Right lobe of liver (tissue), 6 donors: ENCODE data around the gene CCDC88C. TPM values are rescaled to one million over a fixed set of nuclear protein-coding genes. Genes with fewer than 3 reads are reported as not detected.

Source experiments
- ATAC-seq, 4 donors: fragments of 200-7000 bp; cut with Tn5 transposase; one replicate each; pipeline ENCODE4 v1.9.1; 2020; ENCODE audit warnings: mild to moderate bottlenecking in 4 of 4, moderate library complexity in 4 of 4
- DNase-seq, 3 donors: peaks; one replicate each; pipeline ENCODE4 v3.0.0-alpha.2; 2020
- H3K27ac ChIP-seq, 3 donors: fragments of 200-600 bp; one replicate each; pipeline ENCODE4 v1.8.0; 2022
- H3K27me3 ChIP-seq, 2 donors: fragments of 200-600 bp; one replicate each; pipeline ENCODE4 v1.8.0; 2022
- H3K36me3 ChIP-seq, 4 donors: fragments of 200-600 bp; sonication (generic) in 1 of 4; one replicate each; pipeline versions ENCODE4 v1.5.1 to v1.8.0; 2017 to 2022; ENCODE audit warnings: control low read depth in 1 of 4
- H3K4me1 ChIP-seq, 4 donors: fragments of 200-600 bp; sonication (generic) in 1 of 4; one replicate each; pipeline versions ENCODE4 v1.5.1 to v1.8.0; 2017 to 2022; ENCODE audit warnings: control low read depth in 1 of 4
- H3K4me3 ChIP-seq, 3 donors: fragments of 200-600 bp; one replicate each; pipeline ENCODE4 v1.8.0; 2022
- H3K9me3 ChIP-seq, 4 donors: fragments of 200-600 bp; sonication (generic) in 1 of 4; one replicate each; pipeline versions ENCODE4 v1.5.1 to v1.8.0; 2017 to 2022; ENCODE audit warnings: control low read depth in 1 of 4
- CTCF ChIP-seq, 4 donors: fragments of 200-600 bp in 3 of 4; fragments of 450-650 bp in 1 of 4; IDR thresholded peaks; one replicate each; pipeline versions ENCODE4 v1.5.1 to v1.8.0; 2016 to 2022; ENCODE audit warnings: antibody characterized with exemption in 4 of 4, mild to moderate bottlenecking in 2 of 4
- POLR2A ChIP-seq: fragments of 450-650 bp; IDR thresholded peaks from one replicate; pipeline ENCODE4 v1.6.1; 2017; ENCODE audit warnings: antibody characterized with exemption, mild to moderate bottlenecking
- WGBS: methylation state at CpG from one replicate; pipeline ENCODE4 v1.1.6; 2018; ENCODE audit warnings: low coverage, low lambda C conversion rate; ENCODE audit not compliant: insufficient coverage; ENCODE audit errors: missing lambda C conversion rate; 5-methylcytosine and 5-hydroxymethylcytosine counted together
- intact Hi-C, 2 donors: fragments of 100-400 bp; cut with DNase I; formaldehyde crosslinking; loops; one replicate each; pipeline versions ENCODE4 v1.11.2 to v1.14.1; 2022
- total RNA-seq, 6 experiments: library from RNA; depleted of rRNA in 2 of 6; stranded (reverse); fragments of >200 nt in 2 of 6; fragmentation: NEBNext Ultra II Directional in 3 of 6; extraction: Animal tissue kit (Norgen Biotek cat#: 25700) in 3 of 6; gene quantifications; one replicate each; pipeline versions ENCODE4 v1.1.0 to v1.2.4, GENCODE V29; 2016 to 2023
- donor health status: DM: no; HTN: yes; CAD: no.
- donor health status: DM: no; HTN: no; CAD: no.
- donor health status: DM: no; HTN: no; CAD: no.
- donor health status: DM: no; HTN: yes; CAD: no.
- donor health status: DM: no; HTN: yes; CAD: no.

CCDC88C gene
- total RNA-seq, 6 experiments from 2014 or later: 1.2 to 5.7 (median 3.1) TPM

- WGBS: 55% methylated on average over 5 of the region's 9 CpGs
- no peak for DNase-seq
- no peaks in the 10 kb centered on the region for H3K36me3 ChIP-seq
- TF ChIP-seq POLR2A (no peak), CTCF (IDR thresholded peaks at IDR 0.05) (no peak)
- intact Hi-C loops: no loop called here
- H3K4me3 ChIP-seq: no peak overlapping the region
- no peak overlapping the region for H3K27ac ChIP-seq
- no peaks in the 10 kb centered on the region for H3K9me3 ChIP-seq
- no peaks in the 10 kb centered on the region for H3K4me1 ChIP-seq
- ATAC-seq: peak in 2 of 4 donors; percentile 14 to 29
- no peaks in the 10 kb centered on the region for H3K27me3 ChIP-seq
These were observed 172.6 kb downstream of the CCDC88C start for GRCh38 chr14:91245029-91245428.

- Histone ChIP-seq H3K27ac (no peak within 1 kb of the TSS), H3K4me1 (no peaks in the 10 kb centered on the region), H3K27me3 (no peaks in the 10 kb centered on the region), H3K36me3 (no peaks in the 10 kb centered on the region), H3K9me3 (no peaks in the 10 kb centered on the region), H3K4me3 (no peak within 1 kb of the TSS)
- peak; percentile 23 to 47 (median 36) for ATAC-seq
- no peak for DNase-seq
- intact Hi-C loops: no loop called here
- WGBS: 0% methylated on average over 2 of the region's 12 CpGs
- TF ChIP-seq POLR2A (no peak), CTCF (IDR thresholded peaks at IDR 0.05) (no peak)
These were observed 173.1 kb downstream of the CCDC88C start, which contains the start of gene GPR68 for GRCh38 chr14:91244501-91244901. GPR68 (minus strand) TSS chr14:91244704; CDS start chr14:91235050, 9,654 bp downstream.

- intact Hi-C loops: no loop called here
- no peak for TF ChIP-seq POLR2A
- ATAC-seq: no peak
- WGBS: 56% methylated on average over 6 of the region's 6 CpGs
- DNase-seq: no peak
- Histone ChIP-seq H3K27me3 (no peaks in the 10 kb centered on the region), H3K36me3 (no peaks in the 10 kb centered on the region), H3K4me1 (no peaks in the 10 kb centered on the region), H3K27ac (no peak overlapping the region), H3K4me3 (no peak overlapping the region), H3K9me3 (no peaks in the 10 kb centered on the region)
These were observed 174.5 kb downstream of the CCDC88C start for GRCh38 chr14:91243074-91243471.

GRCh38 chr14:91242635-91243034, 175.0 kb downstream of the CCDC88C start:
- no peaks in the 10 kb centered on the region for H3K9me3 ChIP-seq
- H3K36me3 ChIP-seq: no peaks in the 10 kb centered on the region
- H3K27ac ChIP-seq: no peak overlapping the region
- WGBS: 66% methylated on average over 3 of the region's 4 CpGs
- no peaks in the 10 kb centered on the region for H3K27me3 ChIP-seq
- intact Hi-C loops: no loop called here
- DNase-seq (no peak), ATAC-seq (no peak)
- H3K4me3 ChIP-seq: no peak overlapping the region
- TF ChIP-seq POLR2A: no peak
- no peak for TF ChIP-seq CTCF (IDR thresholded peaks at IDR 0.05)
- H3K4me1 ChIP-seq: no peaks in the 10 kb centered on the region

- Histone ChIP-seq H3K27me3 (no peaks in the 10 kb centered on the region), H3K4me1 (no peaks in the 10 kb centered on the region), H3K4me3 (no peak overlapping the region), H3K27ac (no peak overlapping the region), H3K36me3 (no peaks in the 10 kb centered on the region), H3K9me3 (no peaks in the 10 kb centered on the region)
- TF ChIP-seq CTCF (IDR thresholded peaks at IDR 0.05) (no peak), POLR2A (no peak)
- intact Hi-C loops: no loop called here
- ATAC-seq (peak in 2 of 4 donors; percentile 31 to 48), DNase-seq (no peak)
- WGBS: 39% methylated on average over 7 of the region's 7 CpGs
These were observed 175.8 kb downstream of the CCDC88C start for GRCh38 chr14:91241863-91242262.
